SK-N-MC (cell line): Measurements from ENCODE around the gene FAM50A.

Experiments
- EZH2 ChIP-seq: fragments of 200-600 bp; sonication (generic); IDR thresholded peaks from one replicate; pipeline ENCODE4 v1.6.1; 2017; ENCODE audit warnings: antibody characterized with exemption
- FOXP2 ChIP-seq: optimal IDR thresholded peaks from 2 replicates; pipeline ENCODE3; 2011; ENCODE audit warnings: mild to moderate bottlenecking, moderate library complexity; ENCODE audit not compliant: insufficient read depth; ENCODE audit errors: extremely low read length, control extremely low read depth
- POLR2AphosphoS5 ChIP-seq: IDR thresholded peaks from 2 replicates; pipeline ENCODE4 v1.6.1; 2012; ENCODE audit warnings: mild to moderate bottlenecking, low read depth, low read length, borderline replicate concordance

DNA sequence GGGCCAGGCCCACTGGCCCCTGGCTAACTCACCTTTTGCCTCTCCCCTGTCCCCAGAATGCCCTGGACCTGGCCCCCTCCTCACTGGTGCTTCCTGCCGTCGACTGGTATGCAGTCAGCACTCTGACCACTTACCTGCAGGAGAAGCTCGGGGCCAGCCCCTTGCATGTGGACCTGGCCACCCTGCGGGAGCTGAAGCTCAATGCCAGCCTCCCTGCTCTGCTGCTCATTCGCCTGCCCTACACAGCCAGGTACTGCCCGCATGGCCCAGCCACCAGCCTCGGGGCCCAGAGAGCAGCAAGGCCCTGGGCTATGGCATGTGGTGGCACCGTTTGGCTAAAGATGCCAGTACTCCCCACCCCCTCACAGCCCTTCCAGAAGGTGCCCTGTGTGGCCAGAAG lies 11.7 kb upstream of the FAM50A start:
- TF ChIP-seq EZH2, result no peak
- no peak for TF ChIP-seq POLR2AphosphoS5
- TF ChIP-seq FOXP2, result no peak
